ENCODE measurements around the gene SNORC.

SNORC gene

DNA sequence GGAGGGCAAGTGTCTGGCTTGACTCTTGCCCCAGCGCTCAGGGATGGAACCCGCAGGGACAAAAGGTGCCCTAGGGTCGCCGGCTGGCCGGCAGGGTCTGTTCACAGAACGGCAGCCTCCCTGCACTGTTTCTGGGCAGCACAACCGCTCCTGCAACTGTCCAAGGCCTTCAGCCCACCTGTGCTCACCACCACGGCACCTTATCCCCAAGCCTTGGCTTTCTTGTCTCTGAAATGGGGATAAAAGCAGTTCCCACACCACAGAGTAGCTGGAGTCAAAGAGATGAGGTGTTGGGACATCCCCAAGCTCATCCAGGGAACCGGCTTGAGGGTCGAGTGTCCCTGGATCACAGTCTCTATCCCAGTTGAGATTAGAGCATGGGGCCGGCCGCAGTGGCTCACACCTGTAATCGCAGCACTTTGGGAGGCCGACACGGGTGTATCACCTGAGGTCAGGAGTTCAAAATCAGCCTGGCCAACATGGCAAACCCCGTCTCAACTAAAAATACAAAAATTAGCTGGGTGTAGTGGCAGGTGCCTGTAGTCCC lies 4.7 kb downstream of the SNORC start:
- ATAC-seq: no peak
- TF ChIP-seq ZFP3 (CRISPR knock-in tag; IDR thresholded peaks at IDR 0.05) (no peak), ESRRG (CRISPR knock-in tag; IDR thresholded peaks at IDR 0.05) (no peak), TOX (CRISPR knock-in tag; IDR thresholded peaks at IDR 0.05; ENCODE audit: borderline replicate concordance) (no peak), BACH2 (CRISPR knock-in tag; IDR thresholded peaks at IDR 0.05; ENCODE audit: borderline replicate concordance) (no peak), ZFP30 (CRISPR knock-in tag; IDR thresholded peaks at IDR 0.05) (no peak), ZNF565 (CRISPR knock-in tag; conservative IDR thresholded peaks at IDR 0.05; ENCODE audit: low read depth) (no peak), ARNTL (CRISPR knock-in tag; IDR thresholded peaks at IDR 0.05; ENCODE audit: borderline replicate concordance, low read depth) (no peak), OSR1 (CRISPR knock-in tag; IDR thresholded peaks at IDR 0.05) (no peak), RARB (CRISPR knock-in tag; IDR thresholded peaks at IDR 0.05) (no peak), CSDC2 (CRISPR knock-in tag; IDR thresholded peaks at IDR 0.05) (no peak), SNAI2 (CRISPR knock-in tag; IDR thresholded peaks at IDR 0.05) (no peak)
- TF ChIP-seq, protein P1, sequence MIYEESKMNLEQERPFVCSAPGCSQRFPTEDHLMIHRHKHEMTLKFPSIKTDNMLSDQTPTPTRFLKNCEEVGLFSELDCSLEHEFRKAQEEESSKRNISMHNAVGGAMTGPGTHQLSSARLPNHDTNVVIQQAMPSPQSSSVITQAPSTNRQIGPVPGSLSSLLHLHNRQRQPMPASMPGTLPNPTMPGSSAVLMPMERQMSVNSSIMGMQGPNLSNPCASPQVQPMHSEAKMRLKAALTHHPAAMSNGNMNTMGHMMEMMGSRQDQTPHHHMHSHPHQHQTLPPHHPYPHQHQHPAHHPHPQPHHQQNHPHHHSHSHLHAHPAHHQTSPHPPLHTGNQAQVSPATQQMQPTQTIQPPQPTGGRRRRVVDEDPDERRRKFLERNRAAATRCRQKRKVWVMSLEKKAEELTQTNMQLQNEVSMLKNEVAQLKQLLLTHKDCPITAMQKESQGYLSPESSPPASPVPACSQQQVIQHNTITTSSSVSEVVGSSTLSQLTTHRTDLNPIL (CRISPR knock-in tag; IDR thresholded peaks at IDR 0.05; ENCODE audit: low read depth): no peak
- TF ChIP-seq, protein P2, sequence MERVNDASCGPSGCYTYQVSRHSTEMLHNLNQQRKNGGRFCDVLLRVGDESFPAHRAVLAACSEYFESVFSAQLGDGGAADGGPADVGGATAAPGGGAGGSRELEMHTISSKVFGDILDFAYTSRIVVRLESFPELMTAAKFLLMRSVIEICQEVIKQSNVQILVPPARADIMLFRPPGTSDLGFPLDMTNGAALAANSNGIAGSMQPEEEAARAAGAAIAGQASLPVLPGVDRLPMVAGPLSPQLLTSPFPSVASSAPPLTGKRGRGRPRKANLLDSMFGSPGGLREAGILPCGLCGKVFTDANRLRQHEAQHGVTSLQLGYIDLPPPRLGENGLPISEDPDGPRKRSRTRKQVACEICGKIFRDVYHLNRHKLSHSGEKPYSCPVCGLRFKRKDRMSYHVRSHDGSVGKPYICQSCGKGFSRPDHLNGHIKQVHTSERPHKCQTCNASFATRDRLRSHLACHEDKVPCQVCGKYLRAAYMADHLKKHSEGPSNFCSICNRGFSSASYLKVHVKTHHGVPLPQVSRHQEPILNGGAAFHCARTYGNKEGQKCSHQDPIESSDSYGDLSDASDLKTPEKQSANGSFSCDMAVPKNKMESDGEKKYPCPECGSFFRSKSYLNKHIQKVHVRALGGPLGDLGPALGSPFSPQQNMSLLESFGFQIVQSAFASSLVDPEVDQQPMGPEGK (CRISPR knock-in tag; IDR thresholded peaks at IDR 0.05; ENCODE audit: borderline replicate concordance): no peak

DNA sequence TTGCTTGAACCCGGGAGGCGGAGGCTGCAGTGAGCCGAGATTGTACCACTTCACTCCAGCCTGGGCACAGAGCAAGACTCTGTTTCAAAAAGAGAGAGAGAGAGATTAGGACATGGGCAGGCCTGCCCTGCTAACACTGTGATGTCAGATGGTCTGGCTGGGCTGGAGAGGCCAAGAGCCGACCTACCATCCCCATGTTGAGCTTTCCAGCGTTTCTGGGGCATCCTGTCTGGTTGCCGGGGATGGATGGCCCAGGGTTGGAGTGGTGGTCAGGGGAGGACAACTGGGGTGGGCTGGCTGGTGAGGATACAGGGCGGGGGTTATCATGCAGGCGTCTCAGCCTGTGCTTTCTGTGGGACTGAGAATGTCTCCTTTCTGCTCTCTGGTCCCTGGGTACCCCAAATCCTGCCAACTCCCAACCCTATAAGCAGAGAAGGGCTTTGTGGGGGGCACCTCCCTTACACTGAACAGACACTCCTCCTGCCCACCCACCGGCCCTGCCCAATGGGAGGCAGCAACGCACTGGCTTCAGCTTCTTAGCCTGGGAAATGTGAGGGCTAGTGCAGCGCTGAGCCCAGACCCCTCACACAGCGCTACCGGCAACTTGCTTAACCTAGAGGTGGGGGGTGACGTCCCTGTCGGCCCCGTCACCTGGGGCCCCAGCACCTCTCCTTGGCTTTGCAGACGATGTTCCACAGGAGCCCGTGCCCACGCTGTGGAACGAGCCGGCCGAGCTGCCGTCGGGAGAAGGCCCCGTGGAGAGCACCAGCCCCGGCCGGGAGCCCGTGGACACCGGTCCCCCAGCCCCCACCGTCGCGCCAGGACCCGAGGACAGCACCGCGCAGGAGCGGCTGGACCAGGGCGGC lies 5.4 kb downstream of the SNORC start:
- TF ChIP-seq, protein P2 (CRISPR knock-in tag; IDR thresholded peaks at IDR 0.05; ENCODE audit: borderline replicate concordance): no peak
- TF ChIP-seq ESRRG (CRISPR knock-in tag; IDR thresholded peaks at IDR 0.05) (no peak), ZNF70 (CRISPR knock-in tag; IDR thresholded peaks at IDR 0.05) (0 out of 2 replicates have a peak, but pooled peaks have one; percentile 33)
- peak; percentile 47 for ATAC-seq

DNA sequence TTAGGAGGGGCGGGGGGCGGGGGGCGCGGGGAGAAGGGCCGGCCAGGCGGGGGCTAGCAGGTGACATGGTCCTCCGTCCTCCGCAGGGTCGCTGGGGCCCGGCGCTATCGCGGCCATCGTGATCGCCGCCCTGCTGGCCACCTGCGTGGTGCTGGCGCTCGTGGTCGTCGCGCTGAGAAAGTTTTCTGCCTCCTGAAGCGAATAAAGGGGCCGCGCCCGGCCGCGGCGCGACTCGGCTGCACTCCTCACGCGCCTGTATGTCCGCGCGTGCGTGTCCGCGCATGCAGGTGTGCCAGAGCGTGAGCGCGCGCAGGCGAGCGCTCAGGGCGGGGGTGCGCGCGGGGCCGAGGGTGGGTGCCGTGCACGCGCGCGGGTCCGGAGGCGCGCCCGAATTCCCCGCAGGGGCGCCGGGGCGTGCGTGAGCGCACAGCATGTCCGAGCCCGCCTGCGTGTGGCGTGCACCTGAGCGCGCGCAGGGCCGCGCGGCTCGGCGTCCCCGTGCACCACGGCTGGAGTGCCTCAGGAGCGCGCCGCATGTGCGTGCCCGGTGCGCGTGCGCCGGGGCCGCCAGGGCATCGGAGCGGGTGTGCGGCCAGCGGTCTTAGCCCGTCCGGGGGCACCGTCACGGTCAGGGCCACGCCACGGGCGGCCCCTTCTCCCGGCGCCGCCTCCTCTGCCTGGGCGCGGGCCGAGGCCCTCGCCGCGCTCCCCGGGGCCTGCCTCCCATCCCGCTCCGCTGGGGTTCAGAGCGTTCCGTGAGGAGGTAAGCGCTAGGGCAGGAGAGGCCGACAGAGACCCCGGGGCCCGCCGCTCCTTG lies 6.3 kb downstream of the SNORC start:
- peak; percentile 28 for ATAC-seq
- TF ChIP-seq RARB (CRISPR knock-in tag; IDR thresholded peaks at IDR 0.05) (no peak), ZNF565 (CRISPR knock-in tag; conservative IDR thresholded peaks at IDR 0.05; ENCODE audit: low read depth) (no peak), BACH2 (CRISPR knock-in tag; IDR thresholded peaks at IDR 0.05; ENCODE audit: borderline replicate concordance) (no peak), ESRRG (CRISPR knock-in tag; IDR thresholded peaks at IDR 0.05) (no peak), OSR1 (CRISPR knock-in tag; IDR thresholded peaks at IDR 0.05) (no peak), SNAI2 (CRISPR knock-in tag; IDR thresholded peaks at IDR 0.05) (no peak), CSDC2 (CRISPR knock-in tag; IDR thresholded peaks at IDR 0.05) (0 out of 2 replicates have a peak, but pooled peaks have one; percentile 57), ARNTL (CRISPR knock-in tag; IDR thresholded peaks at IDR 0.05; ENCODE audit: borderline replicate concordance, low read depth) (no peak)
- TF ChIP-seq, protein P3, sequence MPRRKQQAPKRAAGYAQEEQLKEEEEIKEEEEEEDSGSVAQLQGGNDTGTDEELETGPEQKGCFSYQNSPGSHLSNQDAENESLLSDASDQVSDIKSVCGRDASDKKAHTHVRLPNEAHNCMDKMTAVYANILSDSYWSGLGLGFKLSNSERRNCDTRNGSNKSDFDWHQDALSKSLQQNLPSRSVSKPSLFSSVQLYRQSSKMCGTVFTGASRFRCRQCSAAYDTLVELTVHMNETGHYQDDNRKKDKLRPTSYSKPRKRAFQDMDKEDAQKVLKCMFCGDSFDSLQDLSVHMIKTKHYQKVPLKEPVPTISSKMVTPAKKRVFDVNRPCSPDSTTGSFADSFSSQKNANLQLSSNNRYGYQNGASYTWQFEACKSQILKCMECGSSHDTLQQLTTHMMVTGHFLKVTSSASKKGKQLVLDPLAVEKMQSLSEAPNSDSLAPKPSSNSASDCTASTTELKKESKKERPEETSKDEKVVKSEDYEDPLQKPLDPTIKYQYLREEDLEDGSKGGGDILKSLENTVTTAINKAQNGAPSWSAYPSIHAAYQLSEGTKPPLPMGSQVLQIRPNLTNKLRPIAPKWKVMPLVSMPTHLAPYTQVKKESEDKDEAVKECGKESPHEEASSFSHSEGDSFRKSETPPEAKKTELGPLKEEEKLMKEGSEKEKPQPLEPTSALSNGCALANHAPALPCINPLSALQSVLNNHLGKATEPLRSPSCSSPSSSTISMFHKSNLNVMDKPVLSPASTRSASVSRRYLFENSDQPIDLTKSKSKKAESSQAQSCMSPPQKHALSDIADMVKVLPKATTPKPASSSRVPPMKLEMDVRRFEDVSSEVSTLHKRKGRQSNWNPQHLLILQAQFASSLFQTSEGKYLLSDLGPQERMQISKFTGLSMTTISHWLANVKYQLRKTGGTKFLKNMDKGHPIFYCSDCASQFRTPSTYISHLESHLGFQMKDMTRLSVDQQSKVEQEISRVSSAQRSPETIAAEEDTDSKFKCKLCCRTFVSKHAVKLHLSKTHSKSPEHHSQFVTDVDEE (CRISPR knock-in tag; IDR thresholded peaks at IDR 0.05): 0 out of 2 replicates have a peak, but pooled peaks have one; percentile 19

DNA sequence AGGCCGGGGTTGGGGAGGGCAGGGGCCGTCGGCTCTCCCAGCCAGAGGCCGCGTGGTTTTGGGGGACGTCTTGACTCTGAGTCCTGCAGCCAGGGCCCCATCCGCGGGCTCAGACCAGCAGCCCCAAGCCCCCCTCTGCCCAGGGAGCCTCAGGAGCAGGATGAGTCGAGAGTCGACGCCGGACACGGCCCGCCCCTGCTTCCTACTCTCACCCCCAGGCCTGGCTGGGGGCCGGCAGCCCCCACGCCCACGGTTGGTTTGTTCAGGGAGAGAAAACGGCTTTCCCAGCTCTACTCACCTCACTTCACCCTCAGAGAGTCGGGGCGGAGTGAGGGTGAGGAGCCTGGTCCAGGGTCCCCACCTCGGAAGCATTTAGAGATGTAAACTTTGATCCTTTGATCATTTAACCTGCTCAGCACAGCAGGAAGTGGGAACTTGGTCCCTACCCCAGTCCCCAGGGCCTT lies 6.9 kb downstream of the SNORC start:
- no peak for ATAC-seq
- TF ChIP-seq ZC3H10 (CRISPR knock-in tag; IDR thresholded peaks at IDR 0.05): no peak
- no peak for TF ChIP-seq CSDC2 (CRISPR knock-in tag; IDR thresholded peaks at IDR 0.05)
- no peak for TF ChIP-seq BACH2 (CRISPR knock-in tag; IDR thresholded peaks at IDR 0.05; ENCODE audit: borderline replicate concordance)
- TF ChIP-seq, protein P2 (CRISPR knock-in tag; IDR thresholded peaks at IDR 0.05; ENCODE audit: borderline replicate concordance): no peak
- no peak for TF ChIP-seq OSR1 (CRISPR knock-in tag; IDR thresholded peaks at IDR 0.05)
- TF ChIP-seq, protein P1 (CRISPR knock-in tag; IDR thresholded peaks at IDR 0.05; ENCODE audit: low read depth): no peak
